HAP-1 (cell line): ENCODE results near the gene EYS.

Source experiments
- DNase-seq, 2 experiments: peaks; one replicate each; pipeline ENCODE4 v3.0.0-alpha.2; 2016 to 2020; ENCODE audit warnings: low spot score in 2 of 2
- H3K27me3 ChIP-seq: fragments of 250-450 bp; sonication (Bioruptor Pico); 2 replicates; pipeline ENCODE4 v1.5.1; 2020; ENCODE audit warnings: low read depth, mild to moderate bottlenecking, moderate library complexity
- H3K36me3 ChIP-seq: fragments of 250-450 bp; sonication (Bioruptor Pico); replicated peaks from 2 replicates; pipeline ENCODE4 v1.5.1; 2020; ENCODE audit warnings: mild to moderate bottlenecking
- H3K4me1 ChIP-seq: fragments of 250-450 bp; sonication (Bioruptor Pico); 2 replicates; pipeline ENCODE4 v1.5.1; 2020; ENCODE audit warnings: mild to moderate bottlenecking
- H3K4me3 ChIP-seq: fragments of 250-450 bp; sonication (Bioruptor Pico); 2 replicates; pipeline ENCODE4 v1.5.1; 2020; ENCODE audit warnings: mild to moderate bottlenecking, moderate library complexity
- H3K9me3 ChIP-seq: fragments of 250-450 bp; sonication (Bioruptor Pico); 2 replicates; pipeline ENCODE4 v1.5.1; 2020; ENCODE audit warnings: mild to moderate bottlenecking, moderate library complexity
- in situ Hi-C: fragments of 300-500 bp; cut with MboI; formaldehyde crosslinking; loops from 3 replicates; pipeline ENCODE4 v1.14.3; 2020; ENCODE audit warnings: low sequenced_read_pairs, inconsistent platforms, mixed read lengths

The EYS gene

GRCh38 chr6:64973142-64973541, 733.9 kb downstream of the EYS start:
- H3K4me1 ChIP-seq, result no peaks in the 10 kb centered on the region
- in situ Hi-C loops, result no loop called here
- no peak overlapping the region for H3K4me3 ChIP-seq
- DNase-seq, result no peak
- no peaks in the 10 kb centered on the region for H3K27me3 ChIP-seq
- no peaks in the 10 kb centered on the region for H3K36me3 ChIP-seq
- no peaks in the 10 kb centered on the region for H3K9me3 ChIP-seq

GRCh38 chr6:64969139-64969538, 737.9 kb downstream of the EYS start:
- Histone ChIP-seq H3K4me3 (no peak overlapping the region), H3K9me3 (no peaks in the 10 kb centered on the region), H3K36me3 (no peaks in the 10 kb centered on the region), H3K4me1 (no peaks in the 10 kb centered on the region), H3K27me3 (no peaks in the 10 kb centered on the region)
- in situ Hi-C loops, result no loop called here
- DNase-seq, result no peak

GRCh38 chr6:64955435-64955848, 751.6 kb downstream of the EYS start:
- DNase-seq, result no peak
- Histone ChIP-seq H3K9me3 (no peaks in the 10 kb centered on the region), H3K4me1 (no peaks in the 10 kb centered on the region), H3K4me3 (no peak overlapping the region), H3K27me3 (no peaks in the 10 kb centered on the region), H3K36me3 (no peaks in the 10 kb centered on the region)
- in situ Hi-C loops, result no loop called here

GRCh38 chr6:64949257-64949656, 757.8 kb downstream of the EYS start:
- H3K27me3 ChIP-seq, result no peaks in the 10 kb centered on the region
- no peaks in the 10 kb centered on the region for H3K9me3 ChIP-seq
- no peak overlapping the region for H3K4me3 ChIP-seq
- in situ Hi-C loops, result no loop called here
- no peaks in the 10 kb centered on the region for H3K4me1 ChIP-seq
- DNase-seq, result no peak
- no peaks in the 10 kb centered on the region for H3K36me3 ChIP-seq

GRCh38 chr6:64948261-64948660, 758.8 kb downstream of the EYS start:
- in situ Hi-C loops, result no loop called here
- no peak for DNase-seq
- Histone ChIP-seq H3K36me3 (no peaks in the 10 kb centered on the region), H3K9me3 (no peaks in the 10 kb centered on the region), H3K4me3 (no peak overlapping the region), H3K27me3 (no peaks in the 10 kb centered on the region), H3K4me1 (no peaks in the 10 kb centered on the region)

GRCh38 chr6:64945450-64945849, 761.6 kb downstream of the EYS start:
- no peaks in the 10 kb centered on the region for H3K4me1 ChIP-seq
- no peaks in the 10 kb centered on the region for H3K36me3 ChIP-seq
- in situ Hi-C loops, result no loop called here
- H3K27me3 ChIP-seq, result no peaks in the 10 kb centered on the region
- H3K9me3 ChIP-seq, result no peaks in the 10 kb centered on the region
- no peak for DNase-seq
- H3K4me3 ChIP-seq, result no peak overlapping the region

- H3K27me3 ChIP-seq, result no peaks in the 10 kb centered on the region
Measured at GRCh38 chr6:64932486-64932885, 774.5 kb downstream of the EYS start.

GRCh38 chr6:64930681-64931080, 776.3 kb downstream of the EYS start:
- DNase-seq, result no peak
- Histone ChIP-seq H3K4me1 (no peaks in the 10 kb centered on the region), H3K27me3 (no peaks in the 10 kb centered on the region), H3K4me3 (no peak overlapping the region), H3K36me3 (no peaks in the 10 kb centered on the region), H3K9me3 (no peaks in the 10 kb centered on the region)
- in situ Hi-C loops, result no loop called here

More at GRCh38 chr6:64932486-64932885, 774.5 kb downstream of the EYS start:
- Histone ChIP-seq H3K4me3 (no peak overlapping the region), H3K4me1 (no peaks in the 10 kb centered on the region), H3K9me3 (no peaks in the 10 kb centered on the region), H3K36me3 (no peaks in the 10 kb centered on the region)
- in situ Hi-C loops, result no loop called here
- no peak for DNase-seq

- in situ Hi-C loops, result no loop called here
- Histone ChIP-seq H3K9me3 (no peaks in the 10 kb centered on the region), H3K4me1 (no peaks in the 10 kb centered on the region), H3K27me3 (no peaks in the 10 kb centered on the region), H3K36me3 (no peaks in the 10 kb centered on the region), H3K4me3 (no peak overlapping the region)
- no peak for DNase-seq
Measured at GRCh38 chr6:64926051-64926450, 781.0 kb downstream of the EYS start.

- in situ Hi-C loops, result no loop called here
- Histone ChIP-seq H3K4me1 (no peaks in the 10 kb centered on the region), H3K27me3 (no peaks in the 10 kb centered on the region), H3K36me3 (no peaks in the 10 kb centered on the region), H3K9me3 (no peaks in the 10 kb centered on the region), H3K4me3 (no peak overlapping the region)
- no peak for DNase-seq
Measured at GRCh38 chr6:64920257-64920656, 786.8 kb downstream of the EYS start.

GRCh38 chr6:64914124-64914523, 792.9 kb downstream of the EYS start:
- 0 out of 2 replicates have a peak, but pooled peaks cover 4% of the 10 kb centered on the region for H3K27me3 ChIP-seq
- DNase-seq, result no peak
- no peak overlapping the region for H3K4me3 ChIP-seq
- in situ Hi-C loops, result no loop called here
- no peaks in the 10 kb centered on the region for H3K9me3 ChIP-seq
- H3K36me3 ChIP-seq, result no peaks in the 10 kb centered on the region
- H3K4me1 ChIP-seq, result no peaks in the 10 kb centered on the region

GRCh38 chr6:64912966-64913365, 794.1 kb downstream of the EYS start:
- in situ Hi-C loops, result no loop called here
- no peak overlapping the region for H3K4me3 ChIP-seq
- no peaks in the 10 kb centered on the region for H3K4me1 ChIP-seq
- no peaks in the 10 kb centered on the region for H3K9me3 ChIP-seq
- no peaks in the 10 kb centered on the region for H3K36me3 ChIP-seq
- no peak for DNase-seq
- H3K27me3 ChIP-seq, result 0 out of 2 replicates have a peak, but pooled peaks cover 4% of the 10 kb centered on the region

GRCh38 chr6:64908104-64908503, 798.9 kb downstream of the EYS start:
- H3K9me3 ChIP-seq, result no peaks in the 10 kb centered on the region
- no peaks in the 10 kb centered on the region for H3K36me3 ChIP-seq
- no peak overlapping the region for H3K4me3 ChIP-seq
- no peaks in the 10 kb centered on the region for H3K4me1 ChIP-seq
- in situ Hi-C loops, result no loop called here
- DNase-seq, result no peak
- no peaks in the 10 kb centered on the region for H3K27me3 ChIP-seq

- in situ Hi-C loops, result no loop called here
- Histone ChIP-seq H3K4me3 (no peak overlapping the region), H3K27me3 (no peaks in the 10 kb centered on the region), H3K4me1 (no peaks in the 10 kb centered on the region), H3K9me3 (no peaks in the 10 kb centered on the region), H3K36me3 (no peaks in the 10 kb centered on the region)
- DNase-seq, result no peak
Measured at GRCh38 chr6:64904616-64905015, 802.4 kb downstream of the EYS start.

GRCh38 chr6:64902596-64902995, 804.4 kb downstream of the EYS start:
- DNase-seq, result no peak
- Histone ChIP-seq H3K4me3 (no peak overlapping the region), H3K36me3 (no peaks in the 10 kb centered on the region), H3K4me1 (no peaks in the 10 kb centered on the region), H3K9me3 (no peaks in the 10 kb centered on the region), H3K27me3 (no peaks in the 10 kb centered on the region)
- in situ Hi-C loops, result no loop called here
